Endothelial cell of umbilical vein (primary cell): ENCODE results near the gene ADAMTS12. TPM values are rescaled to one million over a fixed set of nuclear protein-coding genes. Genes with fewer than 3 reads are reported as not detected.
"Not testable (repeated sequence)": the region's sequence is repeated elsewhere in the genome, so short reads cannot be mapped to it uniquely, and the experiment has no call there.

ENCODE experiments used
- BruUV-seq: library from RNA; stranded (reverse); fragments of 400-500 nt; replicated peaks from 2 replicates; lab custom pipeline; 2021; lab: Mats Ljungman, UMichigan
- CTCF ChIA-PET: fragments of 300-600, 350-600 bp; sonication (Branson Sonifier 250); formaldehyde crosslinking; loops from one replicate; lab custom pipeline; 2021; ENCODE audit warnings: antibody characterized with exemption, inconsistent platforms; lab: Charles Lee
- POLR2A ChIA-PET: fragments of 300-600, 350-600 bp; sonication (Branson Sonifier 250); formaldehyde crosslinking; loops from one replicate; lab custom pipeline; 2021; ENCODE audit warnings: antibody characterized with exemption, inconsistent platforms; lab: Charles Lee
- DNase-seq: peaks from one replicate; pipeline ENCODE4 v3.0.0-alpha.2; 2011; ENCODE audit warnings: low read depth, low spot score
- FAIRE-seq: peaks from 2 replicates; lab custom pipeline; 2011; peaks lifted over from hg19 to GRCh38; lab: Jason Lieb, UNC
- H2AFZ ChIP-seq: 2 replicates; pipeline ENCODE4 v1.6.0; 2012; ENCODE audit warnings: low read depth, low read length, control low read depth, inconsistent platforms
- H3K27ac ChIP-seq: 2 replicates; pipeline ENCODE4 v1.5.1; 2011; ENCODE audit warnings: low read depth, mild to moderate bottlenecking, control low read depth, low read length, moderate library complexity; ENCODE audit not compliant: insufficient read depth
- H3K27me3 ChIP-seq, 2 experiments: 2 replicates each; pipeline versions ENCODE4 v1.6.0 to v1.6.1; 2011; ENCODE audit warnings: low read length in 2 of 2, mixed read lengths in 1 of 2; ENCODE audit not compliant: control insufficient read depth in 2 of 2, insufficient read depth in 2 of 2
- H3K36me3 ChIP-seq, 2 experiments: 2 replicates in 1 of 2; 3 replicates in 1 of 2; pipeline ENCODE4 v1.5.1; 2011; ENCODE audit warnings: low read length in 2 of 2, mild to moderate bottlenecking in 1 of 2, moderate library complexity in 1 of 2; ENCODE audit not compliant: control insufficient read depth in 2 of 2, insufficient read depth in 2 of 2; ENCODE audit errors: extremely low read depth in 1 of 2
- H3K4me1 ChIP-seq: 3 replicates; pipeline ENCODE4 v1.5.1; 2011; ENCODE audit warnings: mild to moderate bottlenecking, low read length; ENCODE audit not compliant: control insufficient read depth, insufficient read depth; ENCODE audit errors: extremely low read depth
- H3K4me2 ChIP-seq: 2 replicates; pipeline ENCODE4 v1.6.1; 2011; ENCODE audit warnings: low read length, control low read depth, mixed read lengths; ENCODE audit not compliant: insufficient read depth
- H3K4me3 ChIP-seq, 3 experiments: fragments of 200-600 bp in 1 of 3; sonication (generic), shearing (Covaris generic) in 1 of 3; replicated peaks in 1 of 3; 2 replicates each; pipeline ENCODE4 v1.5.1; 2011 to 2016; ENCODE audit warnings: control low read depth in 3 of 3, low read length in 3 of 3, mild to moderate bottlenecking in 2 of 3, inconsistent platforms in 1 of 3, low read depth in 1 of 3, moderate library complexity in 1 of 3; ENCODE audit not compliant: insufficient read depth in 1 of 3
- H3K79me2 ChIP-seq: 2 replicates; pipeline ENCODE4 v1.6.0; 2012; ENCODE audit warnings: low read length, inconsistent platforms; ENCODE audit not compliant: control insufficient read depth, insufficient read depth
- H3K9ac ChIP-seq: replicated peaks from 2 replicates; pipeline ENCODE3; 2011; ENCODE audit warnings: low read length, control low read depth; ENCODE audit not compliant: insufficient read depth; ENCODE audit errors: extremely low read depth
- H3K9me1 ChIP-seq: replicated peaks from 3 replicates; pipeline ENCODE4 v1.6.0; 2011; ENCODE audit warnings: mild to moderate bottlenecking, low read length; ENCODE audit not compliant: control insufficient read depth, insufficient read depth; ENCODE audit errors: extremely low read depth
- H3K9me3 ChIP-seq: replicated peaks from 2 replicates; pipeline ENCODE4 v1.5.1; 2012; ENCODE audit warnings: low read length, inconsistent platforms; ENCODE audit not compliant: control insufficient read depth, insufficient read depth
- H4K20me1 ChIP-seq: replicated peaks from 2 replicates; pipeline ENCODE3; 2011; ENCODE audit warnings: mild to moderate bottlenecking, low read length; ENCODE audit not compliant: control insufficient read depth, insufficient read depth; ENCODE audit errors: extremely low read depth
- CTCF ChIP-seq, 2 donors: IDR thresholded peaks; 1 replicate in 1 of 2; 2 replicates in 1 of 2; pipeline ENCODE4 v1.5.1; 2011; ENCODE audit warnings: low read length in 2 of 2, mild to moderate bottlenecking in 2 of 2, moderate library complexity in 2 of 2, control low read depth in 1 of 2, inconsistent platforms in 1 of 2, low read depth in 1 of 2; ENCODE audit not compliant: insufficient read depth in 1 of 2; ENCODE audit errors: extremely low read depth in 1 of 2
- EZH2 ChIP-seq: IDR thresholded peaks from 2 replicates; pipeline ENCODE4 v1.6.1; 2012; ENCODE audit warnings: borderline replicate concordance, low read depth, mild to moderate bottlenecking, moderate library complexity, low read length, inconsistent platforms; ENCODE audit not compliant: severe bottlenecking
- FOS ChIP-seq: IDR thresholded peaks from 2 replicates; pipeline ENCODE4 v1.6.1; 2011; ENCODE audit warnings: mild to moderate bottlenecking, low read length, moderate library complexity, borderline replicate concordance; ENCODE audit not compliant: insufficient read depth
- GATA2 ChIP-seq: IDR thresholded peaks from 2 replicates; pipeline ENCODE4 v1.7.0; 2011; ENCODE audit warnings: low read depth, mild to moderate bottlenecking, moderate library complexity, mixed read lengths, low read length; ENCODE audit not compliant: insufficient read length, insufficient read depth
- JUN ChIP-seq: IDR thresholded peaks from 2 replicates; pipeline ENCODE4 v1.6.1; 2011; ENCODE audit warnings: borderline replicate concordance, low read depth; ENCODE audit not compliant: insufficient read length, insufficient read depth
- MAX ChIP-seq: IDR thresholded peaks from 2 replicates; pipeline ENCODE4 v1.6.1; 2011; ENCODE audit not compliant: insufficient read depth, insufficient read length
- MYC ChIP-seq: IDR thresholded peaks from one replicate; pipeline ENCODE4 v1.6.1; 2011; ENCODE audit warnings: mild to moderate bottlenecking, low read depth, low read length
- POLR2A ChIP-seq: IDR thresholded peaks from 2 replicates; pipeline ENCODE4 v1.6.1; 2012; ENCODE audit warnings: low read depth, mild to moderate bottlenecking, control low read depth, low read length
- POLR2AphosphoS5 ChIP-seq: IDR thresholded peaks from 2 replicates; pipeline ENCODE4 v1.6.1; 2012; ENCODE audit warnings: low read depth, mild to moderate bottlenecking, control low read depth, low read length, moderate library complexity; ENCODE audit not compliant: insufficient read depth
- dilution Hi-C: fragments of 300-500 bp; cut with MboI; formaldehyde crosslinking; loops from one replicate; pipeline ENCODE4 v1.15.0; 2019; ENCODE audit warnings: low sequenced_read_pairs; ENCODE audit not compliant: extremely low pct_ligation_motif_present
- intact Hi-C: fragments of 100-400 bp; cut with micrococcal nuclease; formaldehyde crosslinking; loops from one replicate; pipeline ENCODE4 v1.10.0; 2022
- polyA plus RNA-seq, 4 experiments: library from polyadenylated mRNA; depleted of rRNA in 3 of 4; stranded (reverse) in 3 of 4; unstranded in 1 of 4; fragments of >200 nt; gene quantifications; 2 replicates each; pipeline versions ENCODE4 v1.2.1 to v1.2.3, GENCODE V29; 2011 to 2012; ENCODE audit warnings: missing spikeins in 1 of 4
- total RNA-seq: library from RNA; stranded (reverse); gene quantifications from 2 replicates; pipeline ENCODE4 v1.2.3, GENCODE V29; 2021

Gene ADAMTS12
- total and polyA plus RNA-seq, 2 donors (not counting 3 experiments of a cell fraction or from before 2014, with no cell fraction given): 0.88 TPM; not detected in 1

GRCh38 chr5:33921002-33921401 lies 29.2 kb upstream of the ADAMTS12 start:
- peaks cover 0 to 7% of the 10 kb centered on the region in 2 experiments for H3K27me3 ChIP-seq
- no peaks in the 10 kb centered on the region for H4K20me1 ChIP-seq
- no peaks in the 10 kb centered on the region for H3K9me3 ChIP-seq
- DNase-seq: no peak
- no peak overlapping the region for H3K27ac ChIP-seq
- no peak for FAIRE-seq
- POLR2A ChIA-PET: no interaction called here
- no peak overlapping the region for H3K4me3 ChIP-seq
- no TSS peak for BruUV-seq
- H3K9me1 ChIP-seq: peaks cover 2% of the 10 kb centered on the region
- H3K36me3 ChIP-seq: no peaks in the 10 kb centered on the region
- CTCF ChIA-PET: interaction anchor here (1.1 to 2.2 kb wide), 2 partner anchors 14 to 332 kb away, joined by 4 to 5 read pairs; no protein-coding TSS in a partner anchor
- no peak for TF ChIP-seq GATA2
- no peak for TF ChIP-seq MYC
- TF ChIP-seq MAX: no peak
- TF ChIP-seq POLR2A: no peak
- no peak for TF ChIP-seq CTCF (IDR thresholded peaks at IDR 0.05; ENCODE audit: extremely low read depth in 1 of 2, insufficient read depth in 1 of 2, low read depth in 1 of 2, low read length in 2 of 2)
- no peak for TF ChIP-seq EZH2
- TF ChIP-seq POLR2AphosphoS5: no peak
- TF ChIP-seq FOS: no peak
- no peak for TF ChIP-seq JUN
- H3K4me1 ChIP-seq: no peaks in the 10 kb centered on the region
- H3K4me2 ChIP-seq: no peak overlapping the region
- H2AFZ ChIP-seq: no peak overlapping the region
- intact Hi-C loops: no loop called here
- dilution Hi-C loops: no loop called here
- H3K9ac ChIP-seq: no peak overlapping the region
- no peaks in the 10 kb centered on the region for H3K79me2 ChIP-seq

- H2AFZ ChIP-seq, H3K4me1 ChIP-seq, H3K9me3 ChIP-seq, CTCF ChIA-PET, FAIRE-seq, H3K27me3 ChIP-seq, DNase-seq, H4K20me1 ChIP-seq, POLR2A ChIA-PET, H3K79me2 ChIP-seq, H3K36me3 ChIP-seq, H3K4me3 ChIP-seq, dilution Hi-C loops, H3K9me1 ChIP-seq, H3K27ac ChIP-seq, intact Hi-C loops, H3K4me2 ChIP-seq, H3K9ac ChIP-seq, BruUV-seq: not testable (repeated sequence)
Observed at GRCh38 chr5:33914844-33915243, 23.1 kb upstream of the ADAMTS12 start.

GRCh38 chr5:33906248-33906647 lies 14.5 kb upstream of the ADAMTS12 start:
- H2AFZ ChIP-seq, DNase-seq, dilution Hi-C loops, H3K9me3 ChIP-seq, H3K9ac ChIP-seq, intact Hi-C loops, H3K4me3 ChIP-seq, H3K27ac ChIP-seq, H3K4me2 ChIP-seq, H3K4me1 ChIP-seq, H3K9me1 ChIP-seq, H3K27me3 ChIP-seq, H3K36me3 ChIP-seq, BruUV-seq, FAIRE-seq, H4K20me1 ChIP-seq, POLR2A ChIA-PET, H3K79me2 ChIP-seq: not testable (repeated sequence)
- CTCF ChIA-PET: interaction anchor here (1.8 kb wide), 1 partner anchor 28 kb away, joined by 6 read pairs; no protein-coding TSS in a partner anchor
